Activated naive CD4-positive, alpha-beta T cell (primary cell): ENCODE results near the gene ARGFX.
"Not testable (repeated sequence)": the region's sequence is repeated elsewhere in the genome, so short reads cannot be mapped to it uniquely, and the experiment has no call there.

Source experiments
- DNase-seq, 4 experiments: peaks; one replicate each; lab custom pipeline; 2025; lab: John Stamatoyannopoulos, UW

The ARGFX gene

GRCh38 chr3:121567649-121568048, at the start of gene ARGFX:
Gene ARGFX, plus strand, starts transcription at chr3:121567949. Its CDS starts 2,765 bp downstream, at chr3:121570714.
- no peak for DNase-seq

- DNase-seq = no peak
Measured at GRCh38 chr3:121517953-121518655, 49.6 kb upstream of the ARGFX start.

GRCh38 chr3:121520510-121520909, 47.2 kb upstream of the ARGFX start:
- DNase-seq = no peak

GRCh38 chr3:121529308-121529707, 38.4 kb upstream of the ARGFX start:
- no peak for DNase-seq

- no peak for DNase-seq
Measured at GRCh38 chr3:121531269-121531668, 36.5 kb upstream of the ARGFX start.

- DNase-seq = no peak
Measured at GRCh38 chr3:121542924-121543323, 24.8 kb upstream of the ARGFX start.

GRCh38 chr3:121545049-121545573, 22.6 kb upstream of the ARGFX start:
- DNase-seq = no peak

GRCh38 chr3:121545574-121546455, 21.9 kb upstream of the ARGFX start, which contains the start of gene POLQ:
Gene POLQ, minus strand, starts transcription at chr3:121545988. Its CDS starts 111 bp downstream, at chr3:121545877.
- DNase-seq = peak; percentile 61 to 79 (median 68)

GRCh38 chr3:121552379-121552778, 15.4 kb upstream of the ARGFX start:
- DNase-seq = no peak

- no peak for DNase-seq
Measured at GRCh38 chr3:121552797-121553196, 15.0 kb upstream of the ARGFX start.

GRCh38 chr3:121557426-121557934, 10.3 kb upstream of the ARGFX start:
- no peak for DNase-seq

GRCh38 chr3:121562148-121562547, 5.6 kb upstream of the ARGFX start:
- DNase-seq = no peak

GRCh38 chr3:121566773-121567172, 976 bp upstream of the ARGFX start:
- no peak for DNase-seq

GRCh38 chr3:121574449-121574848, 6.7 kb downstream of the ARGFX start:
- no peak for DNase-seq

- no peak for DNase-seq
Measured at GRCh38 chr3:121581691-121582090, 13.9 kb downstream of the ARGFX start.

- DNase-seq = no peak
Measured at GRCh38 chr3:121584418-121584817, 16.7 kb downstream of the ARGFX start.

- no peak for DNase-seq
Measured at GRCh38 chr3:121592856-121593702, 25.3 kb downstream of the ARGFX start, which contains the start of gene FBXO40. Gene FBXO40, plus strand, starts transcription at chr3:121593379. Its CDS starts 27,197 bp downstream, at chr3:121620576.

GRCh38 chr3:121593806-121594205, 26.1 kb downstream of the ARGFX start:
- DNase-seq = not testable (repeated sequence)

- DNase-seq = no peak
Measured at GRCh38 chr3:121594850-121595249, 27.1 kb downstream of the ARGFX start.

GRCh38 chr3:121595765-121596406, 28.1 kb downstream of the ARGFX start:
- DNase-seq = no peak

- DNase-seq = no peak
Measured at GRCh38 chr3:121598564-121598963, 30.8 kb downstream of the ARGFX start.
